ENCODE results near the gene ZNF33B. TPM values are rescaled to one million over a fixed set of nuclear protein-coding genes. Genes with fewer than 3 reads are reported as not detected.

Gene ZNF33B
- total RNA-seq, 1 experiment from 2014 or later, result 39.6 TPM

- no peak overlapping the region for H3K14ac ChIP-seq (ENCODE audit: insufficient read depth, low read length)
- H3K9me3 ChIP-seq (ENCODE audit: control insufficient read depth, low read depth, low read length), result no peaks in the 10 kb centered on the region
- H3T11ph ChIP-seq (ENCODE audit: low read length), result no peak overlapping the region
- no peak overlapping the region for H2BK120ac ChIP-seq (ENCODE audit: low read depth, low read length, poor library complexity, severe bottlenecking)
- Mint-ChIP-seq H3K36me3 (ENCODE audit: insufficient read depth in 1 of 3, low read depth in 3 of 3) (peaks cover 5 to 13% (median 12%) of the 10 kb centered on the region in 3 experiments), H3K4me1 (peaks cover 10 to 15% of the 10 kb centered on the region in 2 experiments), H3K4me3 (no peak overlapping the region), H3K27me3 (ENCODE audit: low read depth) (peaks cover 4% of the 10 kb centered on the region), H3K9me3 (peaks cover 14 to 23% of the 10 kb centered on the region in 2 experiments), H3K27ac (no peak overlapping the region)
- H4K91ac ChIP-seq (ENCODE audit: insufficient read length, low read depth, low read length), result no peak overlapping the region
- no peak overlapping the region for H3K18ac ChIP-seq (ENCODE audit: insufficient read length, low read depth, low read length)
- no peak for TF ChIP-seq CTCF (conservative IDR thresholded peaks at IDR 0.05)
- no peak overlapping the region for H3K4ac ChIP-seq (ENCODE audit: low read depth, low read length)
- H3K27me3 ChIP-seq (ENCODE audit: insufficient read depth, low read length), result no peaks in the 10 kb centered on the region
- H2BK15ac ChIP-seq (ENCODE audit: low read depth, low read length), result no peak overlapping the region
- no peaks in the 10 kb centered on the region for H3K79me1 ChIP-seq (ENCODE audit: insufficient read depth, low read depth, low read length, poor library complexity, severe bottlenecking)
- no peak overlapping the region for H3K27ac ChIP-seq (ENCODE audit: insufficient read length, low read depth, low read length)
- H2BK5ac ChIP-seq (ENCODE audit: insufficient read length, low read length), result no peak overlapping the region
- peaks cover 5% of the 10 kb centered on the region for H3K23me2 ChIP-seq (ENCODE audit: insufficient read length, low read depth, low read length, poor library complexity, severe bottlenecking)
- no peak overlapping the region for H3K9ac ChIP-seq (ENCODE audit: extremely low read depth, insufficient read length, low read length)
- no peak overlapping the region for H4K8ac ChIP-seq (replicated peaks; ENCODE audit: insufficient read length, low read depth, low read length)
- H3K4me2 ChIP-seq (ENCODE audit: insufficient read depth, insufficient read length, low read length), result no peak overlapping the region
- DNase-seq, result peak; percentile 45
- no peak overlapping the region for H2BK20ac ChIP-seq (ENCODE audit: low read depth, low read length, poor library complexity, severe bottlenecking)
- no peak overlapping the region for H3K23ac ChIP-seq (ENCODE audit: insufficient read length, low read depth, low read length)
- no peaks in the 10 kb centered on the region for H3K79me2 ChIP-seq (ENCODE audit: insufficient read depth, low read length)
- no peak overlapping the region for H2AFZ ChIP-seq (ENCODE audit: low read length)
- no peak overlapping the region for H3K56ac ChIP-seq (ENCODE audit: insufficient read length, low read depth, low read length)
- H2BK12ac ChIP-seq (ENCODE audit: insufficient read length, low read depth, low read length), result no peak overlapping the region
- no peaks in the 10 kb centered on the region for H4K20me1 ChIP-seq (ENCODE audit: control insufficient read depth, insufficient read depth, insufficient read length)
- no peak overlapping the region for H4K5ac ChIP-seq (ENCODE audit: insufficient read length, low read depth, low read length)
- H3K4me1 ChIP-seq (ENCODE audit: insufficient read depth, low read length), result no peaks in the 10 kb centered on the region
- WGBS (ENCODE audit: extremely low coverage, insufficient read length, low lambda C conversion rate), result no CpG with 5 or more reads among the region's 8 CpGs
- no peak overlapping the region for H2AK5ac ChIP-seq (ENCODE audit: insufficient read length, low read length)
These were observed 2.4 kb upstream of the ZNF33B start for GRCh38 chr10:42640610-42641229.

All from H9 (cell line).